SJCRH30 (cell line): ENCODE results near the gene ELP2. TPM values are rescaled to one million over a fixed set of nuclear protein-coding genes. Genes with fewer than 3 reads are reported as not detected.

Experiments
- DNase-seq, 2 experiments: peaks; one replicate each; pipeline ENCODE4 v3.0.0-alpha.2; 2015 to 2020
- H3K27ac ChIP-seq: fragments of 250-450 bp; sonication (Bioruptor Pico); 2 replicates; pipeline ENCODE4 v1.5.1; 2020; ENCODE audit warnings: mild to moderate bottlenecking, moderate library complexity
- H3K27me3 ChIP-seq: fragments of 250-450 bp; sonication (Bioruptor Pico); 2 replicates; pipeline ENCODE4 v1.5.1; 2020; ENCODE audit warnings: mild to moderate bottlenecking, moderate library complexity
- H3K36me3 ChIP-seq: fragments of 250-450 bp; sonication (Bioruptor Pico); 2 replicates; pipeline ENCODE4 v1.5.1; 2020; ENCODE audit warnings: mild to moderate bottlenecking, moderate library complexity
- H3K4me1 ChIP-seq: fragments of 250-450 bp; sonication (Bioruptor Pico); 2 replicates; pipeline ENCODE4 v1.5.1; 2020; ENCODE audit warnings: mild to moderate bottlenecking, moderate library complexity
- H3K4me3 ChIP-seq: fragments of 250-450 bp; sonication (Bioruptor Pico); 2 replicates; pipeline ENCODE4 v1.5.1; 2020; ENCODE audit warnings: mild to moderate bottlenecking, moderate library complexity
- H3K9me3 ChIP-seq: fragments of 250-450 bp; sonication (Bioruptor Pico); replicated peaks from 2 replicates; pipeline ENCODE4 v1.5.1; 2020; ENCODE audit warnings: mild to moderate bottlenecking, moderate library complexity
- total RNA-seq: library from RNA; depleted of rRNA; stranded (reverse); fragments of >200 nt; shearing (Covaris generic); gene quantifications from 2 replicates; pipeline ENCODE4 v1.2.3, GENCODE V29; 2014

The ELP2 gene
- total RNA-seq, 1 experiment from 2014 or later, result 72.2 TPM

DNA sequence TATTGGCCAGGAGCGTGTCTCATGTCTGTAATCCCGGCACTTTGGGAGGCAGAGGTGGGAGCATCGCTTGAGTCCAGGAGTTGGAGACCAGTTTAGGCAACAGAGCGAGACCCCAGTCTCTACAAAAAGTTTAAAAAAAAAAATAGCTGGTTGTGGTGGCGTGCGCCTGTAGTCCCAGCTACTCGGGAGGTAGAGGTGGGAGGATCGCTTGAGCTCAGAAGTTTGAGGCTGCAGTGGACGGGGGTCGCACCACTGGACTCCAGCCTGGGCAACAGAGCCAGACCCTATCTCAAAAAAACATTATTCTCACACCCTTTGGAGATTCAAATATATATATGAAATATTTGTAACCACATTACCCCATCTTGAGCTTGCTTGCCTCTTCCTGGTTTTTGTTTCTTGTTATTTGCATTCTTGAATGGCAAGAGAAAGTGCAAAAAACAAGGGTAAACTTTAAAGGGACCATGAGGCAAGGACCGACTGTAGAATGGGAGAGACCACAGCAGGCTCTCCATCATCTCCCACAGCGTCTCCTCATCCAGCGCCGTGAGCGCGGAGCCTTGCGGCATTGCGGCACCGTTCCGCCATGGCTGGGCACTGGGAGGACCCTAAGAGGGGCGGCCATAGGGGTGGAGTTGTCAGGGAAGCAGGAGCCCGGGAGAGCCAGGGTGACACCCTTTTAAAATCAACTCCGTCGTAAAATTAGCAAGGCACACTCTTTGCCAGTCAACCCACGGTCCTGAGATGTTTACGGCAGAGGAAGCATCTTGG is 1.4 kb downstream of the ELP2 start:
- peaks cover 4% of the 10 kb centered on the region; the same call in 1 of the 2 replicates for H3K36me3 ChIP-seq
- peak overlapping the region; percentile 99 for H3K4me3 ChIP-seq
- H3K9me3 ChIP-seq, result no peaks in the 10 kb centered on the region
- H3K4me1 ChIP-seq, result no peaks in the 10 kb centered on the region
- no peak overlapping the region for H3K27ac ChIP-seq
- no peak for DNase-seq
- no peaks in the 10 kb centered on the region for H3K27me3 ChIP-seq

DNA sequence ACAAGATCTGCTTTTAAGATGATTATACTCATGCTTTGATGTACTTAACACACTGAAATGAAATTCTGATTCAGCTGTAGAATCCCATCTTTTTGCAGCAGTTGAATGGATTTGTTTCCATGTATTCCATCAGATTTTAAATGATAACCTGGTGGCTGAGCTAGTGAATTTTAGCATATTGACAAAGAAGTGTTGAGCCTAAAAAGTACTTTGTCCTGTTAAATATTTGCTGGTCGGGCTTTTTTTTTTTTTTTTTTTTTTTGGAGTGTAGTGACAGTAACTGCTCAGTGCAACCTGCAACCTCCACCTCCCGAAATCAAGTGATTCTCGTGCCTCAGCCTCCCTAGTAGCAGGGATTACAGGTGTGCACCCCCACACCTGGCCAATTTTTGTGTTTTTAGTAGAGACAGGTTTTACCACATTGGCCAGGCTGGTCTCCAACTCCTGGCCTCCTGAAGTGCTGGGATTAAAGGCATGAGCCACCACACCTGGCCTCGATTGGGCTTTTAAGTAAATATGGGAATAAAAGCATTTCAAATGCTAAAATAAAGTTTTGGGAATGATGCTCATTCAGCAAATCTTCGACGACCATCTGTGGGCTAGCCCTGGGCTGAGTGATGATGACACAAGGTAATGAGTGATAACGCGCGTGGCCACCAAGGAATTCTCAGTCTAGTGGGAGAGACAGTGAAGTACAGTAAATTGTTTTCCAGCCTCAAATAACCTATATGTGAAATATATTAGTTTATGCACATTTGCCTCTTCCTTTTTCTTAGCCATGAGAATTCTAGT is 2.2 kb downstream of the ELP2 start:
- Histone ChIP-seq H3K4me3 (no peak overlapping the region), H3K36me3 (peaks cover 4% of the 10 kb centered on the region; the same call in 1 of the 2 replicates), H3K27me3 (no peaks in the 10 kb centered on the region), H3K4me1 (no peaks in the 10 kb centered on the region), H3K27ac (no peak overlapping the region), H3K9me3 (no peaks in the 10 kb centered on the region)
- DNase-seq, result no peak

DNA sequence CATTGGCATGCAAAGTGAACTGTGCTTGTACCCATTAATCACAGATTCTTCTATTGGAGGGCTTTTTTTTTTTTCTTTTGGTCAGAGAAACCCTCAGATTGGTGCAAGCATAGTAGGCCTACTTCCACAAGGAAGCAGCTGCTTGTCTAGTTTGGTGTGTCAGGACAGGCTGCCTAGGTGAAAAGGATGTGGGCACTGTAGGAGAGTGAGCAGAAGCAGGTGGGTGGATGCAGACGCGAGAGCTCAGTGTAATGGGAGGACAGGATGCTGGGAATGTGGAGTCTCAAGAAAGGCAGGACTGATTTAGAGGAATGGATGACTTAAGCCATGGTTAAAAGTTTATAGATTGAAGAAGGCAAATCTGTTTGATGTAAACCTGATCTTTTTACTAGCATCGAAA is 3.1 kb downstream of the ELP2 start:
- no peak for DNase-seq
- Histone ChIP-seq H3K27me3 (no peaks in the 10 kb centered on the region), H3K4me1 (no peaks in the 10 kb centered on the region), H3K27ac (no peak overlapping the region), H3K36me3 (peaks cover 4% of the 10 kb centered on the region; the same call in 1 of the 2 replicates), H3K9me3 (no peaks in the 10 kb centered on the region), H3K4me3 (no peak overlapping the region)

DNA sequence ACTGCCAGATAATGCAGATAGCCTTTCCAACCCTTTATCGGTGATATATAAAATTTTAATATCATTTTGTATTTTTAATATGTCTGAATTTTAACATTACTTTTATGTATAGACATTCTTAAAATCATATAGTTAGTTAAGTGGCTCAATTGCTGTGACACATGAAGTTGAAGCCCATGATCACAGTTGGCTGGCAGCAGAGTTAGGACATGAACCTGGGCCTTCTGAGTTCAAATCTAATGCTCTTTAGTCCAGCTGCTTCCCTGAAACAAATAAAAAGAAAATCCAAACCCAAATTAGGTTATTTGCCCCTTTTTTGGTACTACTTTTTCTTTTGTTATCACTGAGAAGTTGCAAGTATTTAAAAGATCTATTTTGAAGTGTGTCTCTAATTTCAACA is 5.6 kb downstream of the ELP2 start:
- no peak overlapping the region for H3K4me3 ChIP-seq
- DNase-seq, result no peak
- peaks cover 13% of the 10 kb centered on the region; the same call in 1 of the 2 replicates for H3K36me3 ChIP-seq
- no peaks in the 10 kb centered on the region for H3K27me3 ChIP-seq
- no peaks in the 10 kb centered on the region for H3K9me3 ChIP-seq
- no peak overlapping the region for H3K27ac ChIP-seq
- H3K4me1 ChIP-seq, result no peaks in the 10 kb centered on the region

DNA sequence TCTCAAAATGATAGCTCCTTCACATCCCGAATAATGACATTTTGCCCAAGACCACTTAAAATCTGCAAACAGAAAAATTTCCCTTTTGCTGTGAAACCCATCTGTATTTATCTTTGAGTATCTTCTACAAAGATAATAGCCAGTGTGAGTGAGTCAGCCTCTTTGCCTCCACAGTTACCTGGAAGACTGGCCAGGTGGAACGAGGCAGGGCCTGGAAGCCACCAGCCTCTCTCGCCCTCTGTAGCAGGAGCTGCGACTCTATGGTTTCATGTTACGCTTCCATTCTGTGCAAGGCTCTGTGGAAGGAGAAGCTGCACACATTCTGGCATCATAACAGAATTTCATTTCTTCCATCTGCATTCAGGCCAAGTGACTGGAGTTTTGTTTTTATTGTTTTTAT is 9.5 kb downstream of the ELP2 start:
- peaks cover 12% of the 10 kb centered on the region; the same call in 1 of the 2 replicates for H3K36me3 ChIP-seq
- DNase-seq, result no peak
- H3K27ac ChIP-seq, result no peak overlapping the region
- H3K27me3 ChIP-seq, result no peaks in the 10 kb centered on the region
- no peaks in the 10 kb centered on the region for H3K4me1 ChIP-seq
- H3K4me3 ChIP-seq, result no peak overlapping the region
- H3K9me3 ChIP-seq, result no peaks in the 10 kb centered on the region

DNA sequence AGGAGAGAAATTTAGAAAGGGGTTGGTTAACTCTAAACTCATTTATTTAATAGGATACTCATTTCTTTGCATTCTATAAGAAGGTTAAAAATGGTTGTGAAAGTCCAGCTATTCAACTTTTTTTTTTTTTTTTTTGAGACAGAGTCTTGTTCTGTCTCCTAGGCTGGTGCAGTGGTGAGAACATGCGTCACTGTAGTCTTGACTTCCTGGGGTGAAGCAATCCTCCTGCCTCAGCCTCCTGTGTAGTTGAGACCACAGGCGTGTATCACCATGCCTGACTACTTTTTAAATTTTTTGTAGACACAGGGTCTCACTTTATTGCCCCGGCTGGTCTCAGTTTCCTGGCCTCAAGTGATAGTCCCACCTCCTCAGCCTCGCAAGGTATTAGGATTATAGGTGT is 11.9 kb downstream of the ELP2 start:
- no peaks in the 10 kb centered on the region for H3K4me1 ChIP-seq
- no peak overlapping the region for H3K4me3 ChIP-seq
- H3K27me3 ChIP-seq, result no peaks in the 10 kb centered on the region
- H3K27ac ChIP-seq, result no peak overlapping the region
- H3K9me3 ChIP-seq, result no peaks in the 10 kb centered on the region
- no peak for DNase-seq
- peaks cover 14% of the 10 kb centered on the region for H3K36me3 ChIP-seq

DNA sequence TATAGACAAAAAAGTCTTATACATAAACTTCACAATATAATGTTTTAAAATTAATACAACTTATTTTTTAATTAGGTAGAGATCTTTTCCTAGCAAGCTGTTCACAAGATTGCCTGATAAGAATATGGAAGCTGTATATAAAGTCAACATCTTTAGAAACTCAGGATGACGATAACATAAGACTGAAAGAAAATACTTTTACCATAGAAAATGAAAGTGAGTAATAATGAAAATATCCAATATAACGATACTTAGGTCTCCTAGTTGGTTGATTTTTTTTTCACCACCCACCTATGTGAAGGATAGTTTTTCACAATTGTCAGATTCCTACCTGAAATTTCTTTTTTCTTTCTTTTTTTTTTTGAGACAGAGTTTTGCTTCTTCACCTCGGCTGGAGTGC is 13.1 kb downstream of the ELP2 start:
- H3K4me1 ChIP-seq, result no peaks in the 10 kb centered on the region
- peaks cover 17% of the 10 kb centered on the region for H3K36me3 ChIP-seq
- H3K27ac ChIP-seq, result no peak overlapping the region
- DNase-seq, result no peak
- no peak overlapping the region for H3K4me3 ChIP-seq
- no peaks in the 10 kb centered on the region for H3K9me3 ChIP-seq
- H3K27me3 ChIP-seq, result no peaks in the 10 kb centered on the region

DNA sequence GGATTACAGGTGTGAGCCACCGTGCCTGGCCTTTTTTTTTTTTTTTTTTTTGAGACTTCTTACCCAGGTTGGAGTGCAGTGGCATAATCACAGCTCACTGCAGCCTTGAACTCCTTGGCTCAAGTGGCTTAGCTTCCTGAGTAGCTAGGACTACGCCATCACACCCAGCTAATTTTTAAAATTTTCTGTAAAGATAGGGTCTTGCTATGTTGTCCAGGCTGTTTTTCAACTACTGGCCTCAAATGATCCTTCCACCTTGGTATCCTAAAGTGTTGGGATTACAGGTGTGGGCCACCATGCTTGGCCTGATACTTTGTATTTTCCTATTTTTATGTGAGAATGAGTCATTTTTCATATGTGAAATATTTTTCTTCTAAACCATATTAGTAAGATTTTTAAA is 13.7 kb downstream of the ELP2 start:
- H3K4me1 ChIP-seq, result no peaks in the 10 kb centered on the region
- H3K4me3 ChIP-seq, result no peak overlapping the region
- H3K9me3 ChIP-seq, result no peaks in the 10 kb centered on the region
- H3K36me3 ChIP-seq, result peaks cover 15% of the 10 kb centered on the region
- DNase-seq, result no peak
- no peak overlapping the region for H3K27ac ChIP-seq
- no peaks in the 10 kb centered on the region for H3K27me3 ChIP-seq

DNA sequence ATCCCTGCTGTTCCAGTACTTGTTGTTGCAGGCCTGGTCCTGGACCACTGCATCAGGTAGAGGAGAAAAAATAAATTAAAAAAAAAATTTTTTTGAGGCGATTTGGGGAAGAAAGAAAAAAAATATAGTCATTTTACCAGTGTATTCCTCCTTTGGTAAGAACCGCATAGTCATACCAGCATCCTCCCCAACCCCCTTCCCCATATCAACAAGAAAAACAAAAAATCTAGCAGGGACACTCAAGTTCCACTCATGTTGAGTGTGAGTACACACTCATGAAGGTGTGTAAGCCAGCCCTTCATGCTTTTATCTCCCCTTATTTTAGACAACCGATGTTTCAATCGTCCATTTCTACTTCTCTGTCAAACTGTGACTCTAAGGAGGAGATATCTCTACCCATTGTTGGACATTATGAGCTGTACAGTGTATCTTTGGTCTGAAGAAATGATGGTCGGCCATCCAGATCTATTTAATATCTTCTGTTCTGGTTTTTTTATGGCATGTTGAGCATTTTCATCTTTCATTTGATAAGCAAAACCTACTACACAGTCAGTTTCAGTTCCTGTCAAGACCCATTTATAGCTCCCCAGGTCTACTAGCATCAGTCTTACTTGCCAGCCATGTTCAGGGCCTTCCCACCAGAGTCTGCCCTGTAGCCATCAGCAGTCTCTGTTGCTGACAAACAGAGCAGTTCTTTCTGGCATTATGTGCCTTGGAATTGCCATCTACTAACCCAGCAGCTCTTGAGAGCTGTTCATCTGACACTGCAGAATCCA is 20.0 kb downstream of the ELP2 start:
- Histone ChIP-seq H3K27me3 (no peaks in the 10 kb centered on the region), H3K27ac (no peak overlapping the region), H3K9me3 (no peaks in the 10 kb centered on the region), H3K36me3 (peaks cover 8% of the 10 kb centered on the region), H3K4me3 (no peak overlapping the region), H3K4me1 (no peaks in the 10 kb centered on the region)
- no peak for DNase-seq

DNA sequence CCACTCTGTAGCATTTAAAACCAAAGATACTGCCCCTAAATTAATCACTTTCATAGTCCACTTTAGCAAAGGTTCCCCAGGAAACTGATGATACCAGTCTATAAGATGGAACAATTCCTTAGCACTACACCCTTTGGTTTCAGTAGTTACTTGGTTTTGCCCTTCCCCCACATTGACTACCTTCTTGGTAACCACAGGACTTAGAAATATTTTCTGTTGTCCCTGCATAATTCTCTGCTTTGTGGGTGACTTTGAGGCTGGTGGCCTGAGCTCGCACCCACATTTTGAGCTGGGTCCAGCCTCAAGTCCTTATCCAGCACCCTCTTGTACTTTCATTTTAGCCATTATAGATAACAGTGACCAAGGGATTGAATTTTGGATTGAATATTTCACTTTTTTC is 23.1 kb downstream of the ELP2 start:
- Histone ChIP-seq H3K36me3 (peaks cover 12% of the 10 kb centered on the region), H3K4me1 (no peaks in the 10 kb centered on the region), H3K4me3 (no peak overlapping the region)

DNA sequence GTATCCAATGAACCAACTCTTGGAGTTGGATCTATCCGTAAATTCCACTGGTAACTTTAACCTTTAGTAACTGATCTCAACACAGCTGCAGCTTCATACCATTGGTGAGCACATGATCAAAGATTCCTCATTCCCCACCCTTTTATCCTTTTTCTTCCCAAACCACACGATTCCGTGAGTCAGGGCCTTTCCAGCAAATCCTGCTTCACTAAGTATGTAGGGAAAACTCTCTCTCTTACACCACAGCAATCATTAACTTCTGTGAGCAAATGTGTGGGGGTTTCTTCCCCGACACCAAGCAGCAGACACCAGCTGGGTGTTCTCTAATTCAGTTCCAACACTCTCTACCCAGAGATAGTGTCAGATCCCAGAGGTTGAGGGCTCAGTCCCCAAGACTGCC is 23.5 kb downstream of the ELP2 start:
- H3K36me3 ChIP-seq, result peaks cover 12% of the 10 kb centered on the region
- peak in 1 of 2 experiments; percentile 3 for DNase-seq
- no peaks in the 10 kb centered on the region for H3K9me3 ChIP-seq
- H3K4me1 ChIP-seq, result no peaks in the 10 kb centered on the region
- no peaks in the 10 kb centered on the region for H3K27me3 ChIP-seq
- no peak overlapping the region for H3K27ac ChIP-seq
- no peak overlapping the region for H3K4me3 ChIP-seq

More for the DNA sequence above, 23.1 kb downstream of the ELP2 start:
- H3K27me3 ChIP-seq, result no peaks in the 10 kb centered on the region
- H3K9me3 ChIP-seq, result no peaks in the 10 kb centered on the region
- H3K27ac ChIP-seq, result no peak overlapping the region
- DNase-seq, result no peak

DNA sequence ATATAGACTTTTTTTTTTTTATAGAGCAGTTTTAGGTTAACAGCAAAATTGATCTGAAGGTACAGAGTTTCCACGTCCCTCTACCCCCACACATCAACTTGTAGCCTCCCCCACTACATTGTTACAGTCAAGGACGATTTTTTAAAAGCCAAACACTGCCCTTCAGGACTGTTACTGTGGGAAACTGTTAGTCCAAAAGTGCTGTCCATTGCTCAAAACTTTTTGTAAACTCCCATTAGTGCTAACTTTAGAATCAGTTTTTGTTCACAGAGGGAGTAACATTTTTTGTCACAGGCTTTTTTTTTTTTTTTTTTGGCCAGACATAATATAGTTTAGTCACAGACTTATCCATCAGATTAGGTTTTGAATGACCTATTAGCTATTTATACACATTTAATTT is 24.1 kb downstream of the ELP2 start:
- Histone ChIP-seq H3K4me3 (no peak overlapping the region), H3K27me3 (no peaks in the 10 kb centered on the region), H3K36me3 (peaks cover 12% of the 10 kb centered on the region), H3K27ac (no peak overlapping the region), H3K9me3 (no peaks in the 10 kb centered on the region), H3K4me1 (no peaks in the 10 kb centered on the region)
- no peak for DNase-seq

DNA sequence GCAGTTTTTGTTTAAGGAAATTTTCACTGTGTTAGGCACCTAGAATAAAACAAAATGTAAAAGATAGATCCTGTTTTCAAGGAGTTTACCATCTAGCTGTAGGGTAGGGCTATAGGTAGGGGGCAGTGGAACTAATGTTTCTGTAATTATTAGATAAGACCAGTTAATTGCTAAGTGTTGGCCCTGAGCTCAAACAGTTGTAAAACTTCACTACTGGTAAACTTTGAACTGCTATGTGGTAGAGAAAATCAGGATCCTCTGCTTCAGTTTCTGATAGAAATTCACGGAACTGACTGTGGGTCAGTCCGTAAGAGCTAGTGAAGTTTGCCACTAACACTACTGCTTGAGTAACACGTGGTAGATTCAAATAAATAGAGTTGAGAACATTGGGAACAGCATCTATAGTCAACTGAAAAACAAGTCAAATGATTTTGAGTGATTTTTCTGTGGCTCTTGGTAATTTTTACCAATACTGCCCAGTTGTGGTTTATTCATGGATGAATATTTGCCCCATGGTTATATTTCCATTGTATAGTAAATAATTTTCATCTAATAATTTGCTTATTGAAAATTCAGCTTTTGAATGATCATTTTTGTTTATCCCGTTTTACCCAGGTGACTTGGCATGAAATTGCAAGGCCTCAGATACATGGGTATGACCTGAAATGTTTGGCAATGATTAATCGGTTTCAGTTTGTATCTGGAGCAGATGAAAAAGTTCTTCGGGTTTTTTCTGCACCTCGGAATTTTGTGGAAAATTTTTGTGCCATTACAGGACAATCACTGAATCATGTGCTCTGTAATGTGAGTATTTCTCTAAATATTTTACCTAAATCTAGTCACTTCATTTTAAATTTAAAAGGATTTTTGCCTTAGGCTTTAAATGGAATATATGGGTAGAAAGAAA is 26.4 kb downstream of the ELP2 start:
- no peak overlapping the region for H3K4me3 ChIP-seq
- peaks cover 17% of the 10 kb centered on the region for H3K36me3 ChIP-seq
- DNase-seq, result no peak
- no peaks in the 10 kb centered on the region for H3K9me3 ChIP-seq
- H3K27ac ChIP-seq, result no peak overlapping the region
- H3K4me1 ChIP-seq, result no peaks in the 10 kb centered on the region
- H3K27me3 ChIP-seq, result no peaks in the 10 kb centered on the region

DNA sequence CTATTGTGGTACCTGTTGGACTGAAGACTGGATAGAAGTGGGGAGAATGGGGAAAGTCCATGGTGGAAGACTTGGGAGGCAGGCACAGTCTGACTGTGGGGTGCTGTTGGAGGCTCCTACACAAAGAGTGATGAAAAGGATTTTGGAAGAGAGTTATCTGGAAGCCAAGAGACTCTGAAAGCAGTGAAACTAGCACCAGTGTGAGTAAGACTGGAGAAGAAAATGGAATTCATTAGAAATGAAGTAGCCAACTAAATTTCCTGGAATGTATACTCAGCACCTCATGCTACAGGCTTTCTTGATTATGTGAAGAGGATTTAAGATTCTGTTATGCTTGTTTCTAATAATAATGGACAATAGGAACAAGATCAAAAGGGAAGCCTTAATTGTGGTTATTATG is 27.7 kb downstream of the ELP2 start:
- Histone ChIP-seq H3K4me3 (no peak overlapping the region), H3K27me3 (no peaks in the 10 kb centered on the region), H3K9me3 (no peaks in the 10 kb centered on the region), H3K27ac (no peak overlapping the region), H3K36me3 (peaks cover 17% of the 10 kb centered on the region), H3K4me1 (no peaks in the 10 kb centered on the region)
- DNase-seq, result no peak
